ENCODE data around the gene COL23A1.

DNA sequence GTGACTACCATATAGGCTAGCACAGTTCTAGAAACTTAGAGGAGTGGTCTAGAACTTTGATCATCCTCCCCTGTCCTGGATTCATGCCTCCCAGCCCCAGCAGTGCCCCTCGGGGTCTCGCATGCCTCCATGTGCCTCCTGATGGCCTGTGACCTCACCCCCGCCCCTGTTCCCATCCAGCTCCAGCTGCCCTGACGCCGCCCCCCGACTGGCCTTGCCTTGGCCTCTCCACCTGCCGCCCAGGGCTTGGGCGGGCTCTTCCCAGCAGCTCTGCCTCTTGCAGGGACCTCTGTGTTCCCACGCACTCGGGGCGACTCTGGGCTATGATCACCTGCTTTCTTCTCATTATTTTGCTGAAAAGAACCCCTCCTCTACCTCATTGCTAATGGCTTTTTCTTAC lies 242.2 kb downstream of the COL23A1 start:
- TF ChIP-seq POLR2A (IDR thresholded peaks at IDR 0.05; ENCODE audit: low read length) (no peak), GATA1 (IDR thresholded peaks at IDR 0.05; ENCODE audit: low read depth, low read length) (no peak)
